ENCODE measurements around the gene CHCHD6. TPM values are rescaled to one million over a fixed set of nuclear protein-coding genes. Genes with fewer than 3 reads are reported as not detected.
A peak's percentile ranks its signal among the peaks of the same experiment; 100 is the strongest.

The CHCHD6 gene
- total and polyA plus RNA-seq, 2 of the 4 experiments (the other 2 are of a cell fraction): 18.8 to 28.9 TPM

DNA sequence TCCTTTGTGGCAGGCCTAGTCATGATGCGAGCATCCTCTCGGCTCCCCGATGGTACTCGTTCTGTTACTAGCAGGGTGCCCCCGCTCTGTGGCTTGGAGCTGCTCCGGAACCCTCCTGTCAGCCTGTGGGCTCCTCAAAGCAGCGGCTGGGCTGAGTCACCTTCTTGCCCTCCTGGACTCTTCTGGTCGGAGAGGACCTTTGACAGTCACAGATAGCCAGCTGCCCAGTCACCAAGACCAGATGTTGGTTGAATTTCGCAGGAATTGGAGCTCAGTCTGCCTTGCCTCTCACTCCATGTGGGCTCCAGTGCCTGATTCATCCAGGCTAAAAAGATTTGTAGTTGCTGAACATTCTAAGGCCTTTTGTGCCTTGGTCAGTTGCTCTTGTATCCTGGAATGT, 94.5 kb downstream of the CHCHD6 start:
- ChIA-PET CTCF (interaction anchor here (1.0 kb wide), 1 partner anchor 184 kb away, joined by 8 read pairs; the partner anchor contains the start of gene PLXNA1), POLR2A (ENCODE audit: unreplicated experiment) (no interaction called here)
- H3K36me3 ChIP-seq (ENCODE audit: control insufficient read depth, insufficient read depth, low read length): no peaks in the 10 kb centered on the region
- no peaks in the 10 kb centered on the region for H3K79me1 ChIP-seq (ENCODE audit: low read depth in 1 of 2, low read length in 2 of 2)
- no peak for TF ChIP-seq CHD1 (IDR thresholded peaks at IDR 0.05; ENCODE audit: low read depth, low read length)
- no peak for TF ChIP-seq CTCF (conservative IDR thresholded peaks at IDR 0.05; ENCODE audit: low read depth, low read length)
- TF ChIP-seq CEBPB (IDR thresholded peaks at IDR 0.05; ENCODE audit: low read depth, low read length): no peak
- TF ChIP-seq FOS (IDR thresholded peaks at IDR 0.05; ENCODE audit: low read depth, low read length): no peak
- TF ChIP-seq NFE2L2 (IDR thresholded peaks at IDR 0.05; ENCODE audit: low read depth, low read length): no peak
- TF ChIP-seq POLR2A (IDR thresholded peaks at IDR 0.05; ENCODE audit: low read depth, low read length): no peak
- no peak for TF ChIP-seq RAD21 (IDR thresholded peaks at IDR 0.05; ENCODE audit: low read length)
- no peak for TF ChIP-seq RCOR1 (IDR thresholded peaks at IDR 0.05; ENCODE audit: insufficient replicate concordance, low read length)
- TF ChIP-seq ELK1 (IDR thresholded peaks at IDR 0.05; ENCODE audit: borderline replicate concordance, low read depth, low read length): no peak
- TF ChIP-seq MAZ (IDR thresholded peaks at IDR 0.05; ENCODE audit: borderline replicate concordance, low read depth, low read length): no peak
- no peak for TF ChIP-seq SMC3 (IDR thresholded peaks at IDR 0.05; ENCODE audit: low read depth, low read length)
- TF ChIP-seq BHLHE40 (IDR thresholded peaks at IDR 0.05; ENCODE audit: low read depth, low read length): no peak
- no peak for TF ChIP-seq MXI1 (IDR thresholded peaks at IDR 0.05; ENCODE audit: borderline replicate concordance, low read depth, low read length)
- no TSS peak for BruUV-seq (replicated peaks)
- H3K23ac ChIP-seq (ENCODE audit: low read depth, low read length): no peak overlapping the region
- no peak overlapping the region for H3K4ac ChIP-seq (ENCODE audit: low read depth, low read length)
- H2AK5ac ChIP-seq (ENCODE audit: low read depth, low read length): no peak overlapping the region
- H3K4me3 ChIP-seq (ENCODE audit: insufficient read depth, low read depth, low read length): no peak overlapping the region
- no peak overlapping the region for H4K5ac ChIP-seq (ENCODE audit: low read depth, low read length)
- no peaks in the 10 kb centered on the region for H3K9me1 ChIP-seq (ENCODE audit: insufficient read depth, low read length)
- no peak overlapping the region for H3K18ac ChIP-seq (ENCODE audit: low read depth, low read length)
- H4K20me1 ChIP-seq (ENCODE audit: insufficient read depth, low read length): no peaks in the 10 kb centered on the region
- H3K14ac ChIP-seq (replicated peaks; ENCODE audit: low read depth, low read length): no peak overlapping the region
- ATAC-seq (ENCODE audit: low read depth) (no peak; the same call in 1 of the 2 replicates), DNase-seq (peak; percentile 52)
- dilution Hi-C loops (cut with HindIII; ENCODE audit: low sequenced_read_pairs, unreplicated experiment): no loop called here
- H3K4me2 ChIP-seq (ENCODE audit: low read depth, low read length): no peak overlapping the region
- in situ Hi-C loops (cut with MboI; ENCODE audit: low sequenced_read_pairs): no loop called here
- no peaks in the 10 kb centered on the region for H3K27me3 ChIP-seq (ENCODE audit: control insufficient read depth, insufficient read depth, low read length)
- no peak overlapping the region for H2AFZ ChIP-seq (replicated peaks; ENCODE audit: low read length, poor library complexity)
- H4K8ac ChIP-seq (ENCODE audit: low read depth in 2 of 2, low read length in 2 of 2): no peak overlapping the region
- H2BK120ac ChIP-seq (ENCODE audit: low read depth, low read length): no peak overlapping the region
- no peaks in the 10 kb centered on the region for H3K9me3 ChIP-seq (ENCODE audit: control insufficient read depth, insufficient read depth, low read length)
- intact Hi-C loops (cut with micrococcal nuclease): no loop called here
- no peak overlapping the region; the same call in 1 of the 2 replicates for H4K91ac ChIP-seq (ENCODE audit: insufficient read depth, low read depth, low read length)
- no peak overlapping the region for H3K56ac ChIP-seq (ENCODE audit: extremely low read depth, insufficient read depth, low read length)
- no peaks in the 10 kb centered on the region; the same call in 1 of the 2 replicates for H3K4me1 ChIP-seq (ENCODE audit: control insufficient read depth, insufficient read depth, low read length)
- H2BK5ac ChIP-seq (ENCODE audit: low read depth, low read length, poor library complexity, severe bottlenecking): no peak overlapping the region
- H2BK15ac ChIP-seq (ENCODE audit: low read depth, low read length): no peak overlapping the region
- no peak overlapping the region for H2BK20ac ChIP-seq (ENCODE audit: low read depth, low read length)
- WGBS, 2 experiments (ENCODE audit: extremely low coverage in 2 of 2, insufficient read length in 1 of 2): 97% methylated on average over 6 of the region's 9 CpGs; no CpG with 5 or more reads in 1 of the 2 experiments
- H3K9ac ChIP-seq (ENCODE audit: low read depth, low read length): no peak overlapping the region
- H3K27ac ChIP-seq (ENCODE audit: insufficient read depth, low read length): no peak overlapping the region
- H2AK9ac ChIP-seq (replicated peaks; ENCODE audit: low read depth, low read length, poor library complexity): no peak overlapping the region

Measured in IMR-90 (cell line).